CD8-positive, alpha-beta memory T cell (primary cell): ENCODE measurements around the gene MEIS2. TPM values are rescaled to one million over a fixed set of nuclear protein-coding genes. Genes with fewer than 3 reads are reported as not detected.

Experiments used
- CTCF ChIA-PET: fragments of 350-600 bp; sonication (Branson Sonifier 250); formaldehyde crosslinking; loops from one replicate; lab custom pipeline; 2021; ENCODE audit warnings: antibody characterized with exemption; lab: Charles Lee
- POLR2A ChIA-PET: fragments of 350-600 bp; sonication (Branson Sonifier 250); formaldehyde crosslinking; loops from one replicate; lab custom pipeline; 2021; ENCODE audit warnings: antibody characterized with exemption; lab: Charles Lee
- DNase-seq, 5 donors: peaks; one replicate each; pipeline versions ENCODE4 v3.0.0 to v3.0.0-alpha.2; 2020 to 2022; ENCODE audit warnings: mixed read lengths in 1 of 5
- H3K27ac ChIP-seq: one replicate; pipeline ENCODE4 v1.7.0; 2013; ENCODE audit warnings: low read depth, mild to moderate bottlenecking, low read length, moderate library complexity
- H3K27me3 ChIP-seq: 2 replicates; pipeline ENCODE4 v1.7.0; 2013; ENCODE audit warnings: low read length, mild to moderate bottlenecking; ENCODE audit not compliant: insufficient read depth, poor library complexity, severe bottlenecking
- H3K36me3 ChIP-seq: 2 replicates; pipeline ENCODE4 v1.7.0; 2013; ENCODE audit warnings: mild to moderate bottlenecking, low read length, moderate library complexity; ENCODE audit not compliant: insufficient read depth
- H3K4me1 ChIP-seq: 2 replicates; pipeline ENCODE4 v1.7.0; 2013; ENCODE audit warnings: mild to moderate bottlenecking, low read length, moderate library complexity; ENCODE audit not compliant: insufficient read depth
- H3K4me3 ChIP-seq: 2 replicates; pipeline ENCODE4 v1.7.0; 2013; ENCODE audit warnings: mild to moderate bottlenecking, low read length
- H3K9me3 ChIP-seq: 2 replicates; pipeline ENCODE4 v1.7.0; 2013; ENCODE audit warnings: mild to moderate bottlenecking, low read length
- H3K27ac Mint-ChIP-seq, 8 donors: one replicate each; pipeline ENCODE4 v1.8.0; 2020 to 2021; ENCODE audit warnings: mixed read lengths in 8 of 8, mild to moderate bottlenecking in 6 of 8, inconsistent platforms in 3 of 8, moderate library complexity in 3 of 8
- H3K27me3 Mint-ChIP-seq, 2 donors: one replicate each; pipeline ENCODE4 v1.8.0; 2020 to 2021; ENCODE audit warnings: mixed read lengths in 2 of 2, mild to moderate bottlenecking in 1 of 2, moderate library complexity in 1 of 2
- H3K36me3 Mint-ChIP-seq, 3 donors: one replicate each; pipeline ENCODE4 v1.8.0; 2020 to 2021; ENCODE audit warnings: mixed read lengths in 3 of 3, inconsistent platforms in 1 of 3, mild to moderate bottlenecking in 1 of 3
- H3K4me1 Mint-ChIP-seq, 3 donors: one replicate each; pipeline ENCODE4 v1.8.0; 2020 to 2021; ENCODE audit warnings: mixed read lengths in 3 of 3, inconsistent platforms in 1 of 3, mild to moderate bottlenecking in 1 of 3
- H3K4me3 Mint-ChIP-seq, 7 donors: one replicate each; pipeline ENCODE4 v1.8.0; 2020 to 2021; ENCODE audit warnings: mixed read lengths in 7 of 7, mild to moderate bottlenecking in 6 of 7, moderate library complexity in 4 of 7, inconsistent platforms in 2 of 7
- H3K9me3 Mint-ChIP-seq, 5 donors: one replicate each; pipeline ENCODE4 v1.8.0; 2020 to 2022; ENCODE audit warnings: mixed read lengths in 5 of 5, mild to moderate bottlenecking in 3 of 5, moderate library complexity in 2 of 5, inconsistent platforms in 1 of 5
- polyA plus RNA-seq: library from polyadenylated mRNA; unstranded; fragments of 300-500 nt; fragmentation: Illumina TruSeq; gene quantifications from one replicate; pipeline ENCODE4 v1.2.3, GENCODE V29; 2021
- total RNA-seq, 2 experiments: library from RNA; stranded (reverse); gene quantifications; one replicate each; pipeline ENCODE4 v1.2.3, GENCODE V29; 2021

Gene MEIS2
- total and polyA plus RNA-seq, 3 experiments from 2014 or later = not detected

GRCh38 chr15:36903195-36903594 lies 197.2 kb downstream of the MEIS2 start:
- Histone ChIP-seq H3K9me3 (no peaks in the 10 kb centered on the region), H3K36me3 (no peaks in the 10 kb centered on the region), H3K27me3 (no peaks in the 10 kb centered on the region), H3K4me3 (no peak overlapping the region), H3K27ac (no peak overlapping the region), H3K4me1 (no peaks in the 10 kb centered on the region)
- no peaks in the 10 kb centered on the region for H3K4me1 Mint-ChIP-seq
- ChIA-PET CTCF (no interaction called here), POLR2A (no interaction called here)
- H3K27me3 Mint-ChIP-seq = peaks cover 3 to 13% of the 10 kb centered on the region in 2 donors
- no peak overlapping the region for H3K4me3 Mint-ChIP-seq
- H3K27ac Mint-ChIP-seq = no peak overlapping the region
- DNase-seq = no peak
- no peaks in the 10 kb centered on the region for H3K9me3 Mint-ChIP-seq
- no peaks in the 10 kb centered on the region for H3K36me3 Mint-ChIP-seq

GRCh38 chr15:36901012-36901411 lies 199.3 kb downstream of the MEIS2 start:
- H3K9me3 Mint-ChIP-seq = peaks cover 0 to 2% (median 0%) of the 10 kb centered on the region in 5 donors
- no peak for DNase-seq
- no peak overlapping the region for H3K4me3 Mint-ChIP-seq
- no peaks in the 10 kb centered on the region for H3K9me3 ChIP-seq
- no peaks in the 10 kb centered on the region for H3K36me3 Mint-ChIP-seq
- H3K27me3 ChIP-seq = no peaks in the 10 kb centered on the region
- no peaks in the 10 kb centered on the region for H3K36me3 ChIP-seq
- no peak overlapping the region for H3K27ac Mint-ChIP-seq
- POLR2A ChIA-PET = no interaction called here
- no peaks in the 10 kb centered on the region for H3K4me1 Mint-ChIP-seq
- CTCF ChIA-PET = no interaction called here
- H3K27me3 Mint-ChIP-seq = peaks cover 3 to 26% of the 10 kb centered on the region in 2 donors
- H3K27ac ChIP-seq = no peak overlapping the region
- no peaks in the 10 kb centered on the region for H3K4me1 ChIP-seq
- no peak overlapping the region for H3K4me3 ChIP-seq

GRCh38 chr15:36899696-36900095 lies 200.7 kb downstream of the MEIS2 start:
- H3K36me3 ChIP-seq = no peaks in the 10 kb centered on the region
- no peak overlapping the region for H3K27ac ChIP-seq
- Mint-ChIP-seq H3K27me3 (peaks cover 3 to 30% of the 10 kb centered on the region in 2 donors), H3K4me1 (no peaks in the 10 kb centered on the region), H3K36me3 (no peaks in the 10 kb centered on the region), H3K27ac (no peak overlapping the region), H3K9me3 (peaks cover 0 to 4% (median 0%) of the 10 kb centered on the region in 5 donors), H3K4me3 (no peak overlapping the region)
- no peak for DNase-seq
- H3K4me1 ChIP-seq = no peaks in the 10 kb centered on the region
- ChIA-PET POLR2A (no interaction called here), CTCF (no interaction called here)
- no peaks in the 10 kb centered on the region for H3K27me3 ChIP-seq
- no peaks in the 10 kb centered on the region for H3K9me3 ChIP-seq
- no peak overlapping the region for H3K4me3 ChIP-seq

- no peak for DNase-seq
- Mint-ChIP-seq H3K36me3 (no peaks in the 10 kb centered on the region), H3K9me3 (peaks cover 0 to 4% (median 0%) of the 10 kb centered on the region in 5 donors), H3K27ac (no peak overlapping the region), H3K27me3 (peaks cover 0 to 28% of the 10 kb centered on the region in 2 donors), H3K4me1 (no peaks in the 10 kb centered on the region), H3K4me3 (no peak overlapping the region)
- Histone ChIP-seq H3K4me1 (no peaks in the 10 kb centered on the region), H3K4me3 (no peak overlapping the region), H3K36me3 (no peaks in the 10 kb centered on the region), H3K27ac (no peak overlapping the region), H3K27me3 (no peaks in the 10 kb centered on the region), H3K9me3 (no peaks in the 10 kb centered on the region)
- POLR2A ChIA-PET = no interaction called here
- CTCF ChIA-PET = no interaction called here
Measured at GRCh38 chr15:36898536-36899126, 201.7 kb downstream of the MEIS2 start.

GRCh38 chr15:36897834-36898233 lies 202.5 kb downstream of the MEIS2 start:
- H3K9me3 Mint-ChIP-seq = peaks cover 0 to 4% (median 0%) of the 10 kb centered on the region in 5 donors
- Histone ChIP-seq H3K36me3 (no peaks in the 10 kb centered on the region), H3K4me3 (no peak overlapping the region), H3K27ac (no peak overlapping the region), H3K9me3 (no peaks in the 10 kb centered on the region), H3K4me1 (no peaks in the 10 kb centered on the region), H3K27me3 (no peaks in the 10 kb centered on the region)
- DNase-seq = no peak
- ChIA-PET POLR2A (no interaction called here), CTCF (no interaction called here)
- peaks cover 0 to 31% of the 10 kb centered on the region in 2 donors for H3K27me3 Mint-ChIP-seq
- H3K36me3 Mint-ChIP-seq = no peaks in the 10 kb centered on the region
- H3K4me1 Mint-ChIP-seq = no peaks in the 10 kb centered on the region
- no peak overlapping the region for H3K27ac Mint-ChIP-seq
- no peak overlapping the region for H3K4me3 Mint-ChIP-seq

- no peak overlapping the region for H3K27ac ChIP-seq
- no peak overlapping the region for H3K4me3 ChIP-seq
- Mint-ChIP-seq H3K27me3 (peaks cover 0 to 31% of the 10 kb centered on the region in 2 donors), H3K27ac (no peak overlapping the region), H3K4me1 (no peaks in the 10 kb centered on the region), H3K4me3 (no peak overlapping the region), H3K9me3 (peaks cover 0 to 4% (median 0%) of the 10 kb centered on the region in 5 donors), H3K36me3 (no peaks in the 10 kb centered on the region)
- no peaks in the 10 kb centered on the region for H3K36me3 ChIP-seq
- no peaks in the 10 kb centered on the region for H3K9me3 ChIP-seq
- H3K4me1 ChIP-seq = no peaks in the 10 kb centered on the region
- H3K27me3 ChIP-seq = no peaks in the 10 kb centered on the region
- no peak for DNase-seq
- CTCF ChIA-PET = no interaction called here
- POLR2A ChIA-PET = no interaction called here
Measured at GRCh38 chr15:36896949-36897348, 203.4 kb downstream of the MEIS2 start.

GRCh38 chr15:36894075-36894474 lies 206.3 kb downstream of the MEIS2 start:
- Histone ChIP-seq H3K27me3 (no peaks in the 10 kb centered on the region), H3K4me3 (no peak overlapping the region), H3K36me3 (no peaks in the 10 kb centered on the region), H3K4me1 (no peaks in the 10 kb centered on the region), H3K27ac (no peak overlapping the region), H3K9me3 (no peaks in the 10 kb centered on the region)
- Mint-ChIP-seq H3K36me3 (no peaks in the 10 kb centered on the region), H3K4me3 (no peak overlapping the region), H3K27ac (no peak overlapping the region), H3K27me3 (peaks cover 5 to 54% of the 10 kb centered on the region in 2 donors), H3K4me1 (no peaks in the 10 kb centered on the region), H3K9me3 (peaks cover 0 to 4% (median 0%) of the 10 kb centered on the region in 5 donors)
- ChIA-PET POLR2A (no interaction called here), CTCF (no interaction called here)
- no peak for DNase-seq

GRCh38 chr15:36893276-36893675 lies 207.1 kb downstream of the MEIS2 start:
- Histone ChIP-seq H3K9me3 (no peaks in the 10 kb centered on the region), H3K27ac (no peak overlapping the region), H3K4me3 (no peak overlapping the region), H3K36me3 (no peaks in the 10 kb centered on the region), H3K4me1 (no peaks in the 10 kb centered on the region), H3K27me3 (no peaks in the 10 kb centered on the region)
- Mint-ChIP-seq H3K27me3 (peaks cover 13 to 58% of the 10 kb centered on the region in 2 donors), H3K9me3 (peaks cover 0 to 4% (median 0%) of the 10 kb centered on the region in 5 donors), H3K4me1 (no peaks in the 10 kb centered on the region), H3K4me3 (no peak overlapping the region), H3K36me3 (no peaks in the 10 kb centered on the region), H3K27ac (no peak overlapping the region)
- ChIA-PET POLR2A (no interaction called here), CTCF (no interaction called here)
- no peak for DNase-seq
